HG03103 (cell line): ENCODE measurements around the gene LIMCH1.

Source experiments
- ATAC-seq: cut with Tn5 transposase; IDR thresholded peaks from one replicate; pipeline ENCODE4 v1.9.1; 2021; ENCODE audit warnings: low read depth; ENCODE audit not compliant: unreplicated experiment

LIMCH1 gene

GRCh38 chr4:41556526-41556925 is 18.6 kb downstream of the LIMCH1 start:
- ATAC-seq: no peak

DNA sequence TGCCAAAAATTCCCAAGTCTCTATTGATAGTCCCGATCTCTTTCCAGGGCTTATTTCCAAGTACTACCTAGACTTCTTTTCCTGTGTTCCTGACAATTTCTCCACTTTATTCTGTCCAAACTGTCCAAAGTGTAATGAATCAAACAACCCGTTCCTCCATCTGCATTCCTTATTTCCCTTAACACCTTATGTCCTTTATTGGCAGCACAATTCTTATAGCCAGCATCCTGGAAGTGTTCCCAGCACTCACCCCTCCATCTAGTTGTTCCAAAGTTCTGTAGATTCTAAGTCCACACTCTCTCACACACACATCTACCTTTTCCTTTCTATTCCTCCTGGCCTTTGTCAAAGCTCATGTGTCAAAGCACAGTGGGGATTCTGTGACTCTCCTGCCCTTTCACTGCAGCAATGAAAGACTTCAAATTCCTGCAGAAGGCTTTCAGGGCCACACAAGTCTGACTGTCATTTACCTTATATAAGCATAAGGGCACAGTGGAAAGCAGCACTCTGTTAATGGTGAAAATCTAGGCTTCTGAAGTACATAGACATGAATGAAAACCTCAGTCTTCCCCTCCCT is 22.1 kb downstream of the LIMCH1 start:
- ATAC-seq: no peak

GRCh38 chr4:41561244-41561643 is 23.3 kb downstream of the LIMCH1 start:
- ATAC-seq: no peak

GRCh38 chr4:41567186-41567585 is 29.2 kb downstream of the LIMCH1 start:
- ATAC-seq: no peak

GRCh38 chr4:41568363-41568762 is 30.4 kb downstream of the LIMCH1 start:
- ATAC-seq: no peak

DNA sequence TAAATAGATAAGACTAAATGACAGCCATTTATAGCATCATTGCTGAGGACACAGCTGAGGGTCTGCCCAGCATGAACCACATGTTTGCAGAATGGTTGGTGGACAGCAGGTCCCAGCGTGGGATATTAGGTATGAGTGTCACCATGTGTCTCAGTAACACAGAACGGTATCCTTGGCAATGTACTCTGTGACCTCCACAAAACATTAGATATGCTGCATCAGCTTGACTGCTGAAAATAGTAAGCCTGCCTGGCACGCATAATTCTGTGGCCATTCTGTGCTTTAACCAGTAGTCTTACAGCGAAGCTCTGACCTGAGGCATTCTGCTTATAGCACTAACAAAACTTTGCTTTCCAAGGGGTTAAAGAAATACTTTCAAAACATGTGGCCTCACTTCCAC is 32.0 kb downstream of the LIMCH1 start:
- no peak for ATAC-seq

DNA sequence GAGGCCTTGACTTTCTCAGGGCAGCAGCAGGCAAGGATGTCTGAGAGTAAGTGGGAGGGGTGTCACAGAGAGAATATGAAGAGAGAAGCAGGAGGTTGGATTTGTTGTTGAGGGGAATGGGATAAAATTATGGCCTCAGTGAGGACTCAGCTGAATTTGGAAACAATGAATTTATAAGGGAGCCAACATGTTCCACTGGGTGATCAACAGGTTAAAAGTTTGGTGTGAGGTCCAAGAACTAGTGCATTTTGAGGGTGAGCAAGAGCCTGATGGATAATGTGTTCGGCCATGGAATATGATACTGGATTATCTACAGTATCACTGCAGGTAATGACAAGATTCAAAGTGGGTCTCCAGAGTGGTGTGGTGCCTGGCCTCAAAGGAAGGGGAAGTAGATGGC is 33.5 kb downstream of the LIMCH1 start:
- ATAC-seq: no peak

- no peak for ATAC-seq
Observed at GRCh38 chr4:41572516-41572915, 34.6 kb downstream of the LIMCH1 start.

GRCh38 chr4:41572956-41573355 is 35.0 kb downstream of the LIMCH1 start:
- ATAC-seq: no peak

GRCh38 chr4:41573502-41574001 is 35.6 kb downstream of the LIMCH1 start:
- ATAC-seq: no peak

DNA sequence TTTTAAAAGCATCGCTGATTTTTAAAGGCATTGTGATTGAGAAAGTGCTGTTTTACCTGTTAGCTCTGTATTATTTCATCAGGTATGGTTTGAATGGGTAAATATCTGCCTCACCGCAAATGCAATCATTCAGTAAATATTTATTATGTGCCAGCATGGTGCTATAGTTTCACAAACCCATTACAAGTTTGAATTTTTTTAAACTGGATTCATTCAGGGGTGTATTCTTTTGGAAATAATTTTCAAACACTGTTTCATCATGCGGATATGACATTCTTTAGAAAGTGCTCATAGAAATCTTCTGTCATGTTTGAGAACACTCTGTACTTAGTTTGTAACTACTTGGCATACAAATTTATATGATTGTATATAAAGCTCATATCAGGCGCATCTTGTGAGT is 37.2 kb downstream of the LIMCH1 start:
- no peak for ATAC-seq

DNA sequence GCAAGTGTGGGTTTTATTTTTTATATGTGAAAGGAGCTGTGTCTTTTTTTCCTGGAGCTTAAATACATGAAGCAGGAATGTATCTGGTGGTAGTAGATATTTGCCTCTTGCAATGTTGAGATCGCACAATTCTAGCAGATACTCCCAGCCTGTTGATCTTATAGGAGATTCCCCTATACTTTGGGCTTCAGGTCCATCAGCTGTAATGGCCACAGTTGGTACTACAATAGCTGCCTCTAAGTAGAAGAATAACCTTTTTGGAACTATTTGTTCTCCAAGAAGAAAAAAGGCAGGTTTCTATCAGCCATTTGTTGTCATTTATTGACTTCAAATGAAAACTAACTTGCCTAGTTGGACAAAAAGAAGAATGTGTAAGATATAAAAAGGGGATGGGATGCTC is 37.7 kb downstream of the LIMCH1 start:
- no peak for ATAC-seq

- no peak for ATAC-seq
Observed at GRCh38 chr4:41579043-41579442, 41.1 kb downstream of the LIMCH1 start.

DNA sequence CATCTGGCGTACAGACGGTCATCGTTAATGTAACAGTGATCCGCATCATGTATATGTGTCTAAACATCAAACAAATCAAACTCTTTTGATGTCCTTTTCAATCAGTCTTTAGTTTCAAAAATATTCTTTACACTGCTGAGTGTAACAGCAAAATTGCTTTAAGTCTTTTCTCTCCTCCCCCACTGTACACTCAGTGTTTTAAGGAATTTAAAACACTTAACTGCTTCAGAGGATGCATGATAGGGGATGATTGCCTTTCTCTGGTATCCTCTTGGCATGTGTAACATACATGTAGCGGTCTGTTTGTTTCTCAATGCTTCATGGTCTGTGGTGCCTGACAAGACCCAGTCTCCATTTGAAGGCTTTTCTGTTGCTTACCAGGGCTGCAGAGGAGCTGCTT is 41.6 kb downstream of the LIMCH1 start:
- ATAC-seq: no peak

- ATAC-seq: no peak
Observed at GRCh38 chr4:41580007-41580406, 42.0 kb downstream of the LIMCH1 start.

- no peak for ATAC-seq
Observed at GRCh38 chr4:41586675-41587225, 48.8 kb downstream of the LIMCH1 start.

GRCh38 chr4:41587286-41587685 is 49.3 kb downstream of the LIMCH1 start:
- no peak for ATAC-seq

DNA sequence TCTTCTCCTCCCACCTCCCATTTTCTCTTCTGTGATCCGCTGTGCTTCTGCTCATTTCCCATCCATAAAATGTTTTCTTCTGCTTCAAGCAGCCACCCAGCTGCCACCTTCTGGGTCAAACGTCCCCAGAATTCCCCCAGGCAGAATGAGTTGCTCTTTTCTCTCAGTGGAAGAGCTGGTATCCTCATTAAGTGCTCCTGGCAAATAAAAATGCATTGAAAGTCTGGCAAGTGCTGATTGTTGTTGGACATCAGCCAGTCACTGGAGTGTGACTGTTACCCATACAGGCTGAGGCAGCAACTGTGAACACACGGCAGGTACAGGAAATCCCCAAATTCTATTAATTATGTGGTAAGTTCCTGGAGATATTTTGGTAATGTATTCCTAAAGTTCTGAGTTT is 52.6 kb downstream of the LIMCH1 start:
- ATAC-seq: no peak

GRCh38 chr4:41594432-41594831 is 56.5 kb downstream of the LIMCH1 start:
- no peak for ATAC-seq

GRCh38 chr4:41597494-41597893 is 59.5 kb downstream of the LIMCH1 start:
- no peak for ATAC-seq

DNA sequence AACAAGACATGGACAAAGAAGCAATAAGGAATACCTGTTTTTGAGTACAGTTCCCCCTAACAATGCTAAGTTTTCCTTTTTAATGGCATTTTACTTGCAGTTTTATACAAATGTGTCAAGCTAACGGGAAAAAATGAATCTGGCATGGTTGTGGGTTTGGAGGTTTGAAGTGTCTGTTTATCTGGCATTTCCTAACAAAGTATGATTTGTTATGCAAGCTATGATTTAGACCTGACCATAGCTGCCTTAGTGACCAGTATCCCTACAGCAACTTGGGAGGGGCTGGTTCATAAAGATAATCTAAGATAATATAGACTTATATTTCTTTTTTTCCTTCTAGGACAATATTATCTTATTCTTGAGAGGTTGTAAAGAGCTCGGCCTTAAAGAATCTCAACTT is 60.6 kb downstream of the LIMCH1 start:
- no peak for ATAC-seq

DNA sequence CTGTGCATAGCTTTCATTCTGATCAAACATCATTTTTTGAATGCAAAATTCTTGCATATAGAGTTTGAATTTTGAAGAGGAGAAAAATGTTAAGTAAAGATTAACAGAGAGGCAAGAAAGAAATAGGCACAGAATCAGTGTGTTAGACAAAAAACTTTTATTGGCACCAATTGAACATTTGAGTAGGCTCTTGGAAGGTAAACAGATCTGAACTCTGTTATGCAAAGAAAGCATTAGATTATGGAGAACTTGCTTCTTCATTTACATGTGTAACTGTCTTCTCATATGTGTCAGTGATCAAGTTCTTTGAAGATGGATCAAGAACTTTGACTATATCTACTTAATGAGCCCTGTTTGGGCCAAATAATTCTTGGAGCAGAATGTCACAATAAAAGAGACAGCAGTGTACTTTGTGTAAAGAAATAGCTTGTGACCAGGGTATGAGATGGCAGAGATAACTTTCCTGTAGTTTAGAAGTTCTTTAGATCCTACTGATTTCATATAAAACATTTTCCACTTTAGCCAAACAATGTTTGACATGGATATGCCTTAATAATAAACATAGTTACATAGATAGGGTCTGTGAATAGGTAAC is 61.3 kb downstream of the LIMCH1 start:
- no peak for ATAC-seq
